GM19035 (cell line): ENCODE measurements around the gene FNDC11.
A peak's percentile ranks its signal among the peaks of the same experiment; 100 is the strongest.

Experiments used
- ATAC-seq: cut with Tn5 transposase; IDR thresholded peaks from one replicate; pipeline ENCODE4 v1.9.1; 2021; ENCODE audit not compliant: unreplicated experiment

Gene FNDC11

DNA sequence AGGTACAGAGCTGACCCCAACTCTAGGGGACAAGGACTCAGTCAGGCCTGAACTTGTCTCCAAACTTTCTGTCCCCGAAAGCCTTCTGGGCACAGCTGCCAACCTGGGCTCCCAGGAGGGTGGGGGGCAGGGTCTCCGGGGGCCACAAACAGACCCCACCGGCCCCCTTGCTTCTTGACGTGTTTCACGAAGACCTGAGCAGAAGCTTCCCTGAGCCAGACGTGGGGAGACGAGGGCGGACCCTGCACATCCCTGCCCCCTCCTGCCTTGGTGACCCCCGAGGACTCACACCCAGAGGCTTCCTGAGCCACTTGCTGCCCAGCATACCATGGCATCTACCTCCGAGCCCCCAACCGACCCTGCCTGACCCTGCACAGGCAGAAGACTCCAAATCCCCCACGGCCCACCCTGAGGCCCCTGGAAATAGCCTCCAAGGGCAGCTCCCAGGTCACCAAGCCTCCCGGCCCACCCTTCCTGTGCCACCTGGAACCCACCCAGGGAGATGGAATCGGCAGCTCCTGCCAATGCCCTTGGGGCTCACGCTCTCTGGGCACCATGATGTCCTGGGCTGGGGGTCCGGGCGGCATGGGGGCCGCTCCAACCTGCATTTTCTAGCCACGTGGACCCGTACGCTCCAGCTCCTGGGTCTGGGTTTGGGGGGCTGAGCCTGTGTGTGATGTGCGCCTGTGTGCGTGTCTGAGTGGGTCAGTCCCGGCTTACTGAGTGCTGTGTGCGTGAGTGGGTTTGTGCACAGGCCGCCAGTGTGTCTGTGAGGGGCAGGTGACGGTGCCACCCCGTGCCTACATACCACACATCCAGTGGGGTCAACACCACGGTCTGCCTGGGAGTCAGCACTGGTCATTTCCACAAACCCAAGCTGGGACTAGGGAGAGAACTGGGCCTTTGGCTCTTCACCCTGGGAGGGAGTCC, 14.3 kb upstream of the FNDC11 start:
- no peak for ATAC-seq

DNA sequence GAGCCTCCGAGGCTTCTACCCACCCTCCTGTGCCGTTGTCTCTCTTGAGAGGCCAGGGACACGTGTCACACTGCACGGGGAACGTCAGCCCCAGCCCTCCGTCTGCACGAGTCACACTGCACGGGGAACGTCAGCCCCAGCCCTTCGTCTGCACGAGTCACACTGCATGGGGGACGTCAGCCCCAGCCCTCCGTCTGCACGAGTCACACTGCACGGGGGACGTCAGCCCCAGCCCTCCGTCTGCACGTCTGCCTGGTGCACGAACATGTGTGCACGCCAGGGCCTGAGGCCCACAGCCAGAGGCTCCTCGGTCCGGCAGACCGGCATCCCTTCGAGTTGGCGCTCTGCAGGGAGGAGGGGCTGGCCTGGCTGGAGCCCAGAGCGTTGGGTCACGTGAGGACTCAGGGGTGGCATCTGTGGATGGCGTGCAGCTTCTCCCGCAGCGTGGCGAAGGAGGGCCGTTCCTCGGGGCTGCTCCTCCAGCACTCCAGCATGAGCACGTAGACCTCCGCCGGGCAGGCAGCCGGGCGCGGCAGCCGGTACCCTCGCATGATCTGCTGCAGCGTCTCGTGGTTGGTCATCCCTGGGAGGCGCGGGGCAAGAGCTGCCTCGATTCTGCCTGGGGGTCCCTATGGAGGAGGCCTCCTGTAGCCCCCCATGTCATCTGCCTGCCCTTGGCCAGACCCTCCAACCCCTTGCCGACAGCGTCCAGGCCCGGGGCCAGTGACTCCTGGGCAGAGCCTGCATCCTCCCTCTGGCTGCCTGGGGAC, 13.4 kb upstream of the FNDC11 start:
- no peak for ATAC-seq

DNA sequence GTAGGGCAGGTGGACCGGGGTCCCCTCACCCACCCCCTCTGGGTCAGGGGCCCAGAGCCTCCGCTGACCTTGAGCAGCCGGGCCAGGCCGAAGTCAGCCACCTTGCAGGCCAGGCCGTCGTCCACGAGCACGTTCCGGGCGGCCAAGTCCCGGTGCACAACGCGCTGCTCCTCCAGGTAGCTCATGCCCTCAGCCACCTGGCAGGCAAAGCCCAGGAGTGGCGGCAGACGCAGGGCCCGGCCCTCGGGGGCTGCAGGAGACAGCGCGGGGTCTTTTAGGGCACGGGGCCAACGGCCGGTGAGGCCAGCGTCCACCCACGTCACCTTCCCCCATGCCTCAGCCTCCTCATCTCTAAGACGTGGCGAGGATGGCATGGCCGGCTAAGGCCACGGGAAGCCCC, 12.6 kb upstream of the FNDC11 start:
- ATAC-seq, result no peak

DNA sequence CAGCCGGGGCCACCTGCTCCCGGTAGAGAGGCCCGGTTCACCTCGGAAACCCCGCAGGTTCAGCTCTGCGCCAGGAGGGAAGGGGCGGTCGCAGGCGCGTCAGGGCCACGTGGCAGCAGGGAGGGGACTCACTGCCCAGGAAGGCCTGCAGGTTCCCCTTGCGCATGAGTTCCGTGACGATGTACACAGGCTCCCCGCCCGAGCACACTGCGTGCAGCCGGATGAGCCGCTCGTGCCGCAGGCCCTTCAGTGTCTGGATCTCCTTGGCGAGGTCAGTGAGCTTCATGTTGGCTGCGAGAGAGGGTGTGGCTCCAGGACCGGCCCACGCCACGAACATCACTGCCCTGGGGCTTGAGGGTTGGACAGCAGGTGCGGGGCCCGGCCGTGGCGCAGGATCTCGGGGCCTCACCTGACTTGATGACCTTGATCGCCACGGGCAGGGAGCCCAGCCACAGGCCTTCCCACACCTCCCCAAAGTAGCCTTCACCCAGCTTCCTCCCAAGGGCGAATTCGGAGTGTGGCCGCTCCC, 11.9 kb upstream of the FNDC11 start:
- no peak for ATAC-seq

DNA sequence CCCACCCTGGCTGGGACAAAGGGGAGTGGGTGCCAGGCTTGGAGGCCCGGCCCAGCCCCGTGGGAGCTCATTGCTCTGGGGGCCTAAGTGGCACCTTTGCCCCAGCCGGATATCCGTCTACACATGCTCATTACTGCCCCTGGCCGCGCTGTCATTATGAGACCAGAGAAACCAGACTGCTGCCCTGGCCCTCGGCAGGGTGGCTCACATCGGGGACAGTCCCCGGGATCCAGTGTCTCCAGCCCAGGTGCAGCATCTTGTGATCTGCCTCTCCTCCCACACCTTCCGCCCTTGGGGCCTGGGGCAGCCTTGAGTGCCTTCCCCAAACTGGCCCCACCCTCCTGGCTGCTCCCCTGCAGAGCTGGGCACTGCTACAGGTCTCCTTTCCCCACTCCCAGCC, 11.3 kb upstream of the FNDC11 start:
- no peak for ATAC-seq

DNA sequence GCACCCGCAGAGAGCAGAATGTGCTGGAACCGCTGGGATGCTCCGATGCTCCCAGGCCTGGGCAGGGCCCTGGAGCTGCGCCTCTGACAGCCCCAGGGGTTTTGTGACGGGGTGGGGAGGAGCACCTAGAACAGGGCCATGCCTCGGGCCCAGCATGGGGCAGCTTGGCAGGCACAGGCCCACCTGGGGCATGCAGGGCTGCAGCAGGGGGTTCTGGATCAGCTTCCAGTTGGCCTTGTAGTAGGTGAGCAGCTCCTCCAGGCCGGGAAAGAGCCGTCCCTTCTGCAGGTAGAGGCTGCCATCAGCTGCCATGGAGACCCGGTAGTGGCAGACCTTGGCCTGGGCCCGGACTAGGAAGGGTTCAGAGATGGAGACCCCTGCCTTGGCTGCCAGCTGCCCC, 10.8 kb upstream of the FNDC11 start:
- ATAC-seq, result no peak

DNA sequence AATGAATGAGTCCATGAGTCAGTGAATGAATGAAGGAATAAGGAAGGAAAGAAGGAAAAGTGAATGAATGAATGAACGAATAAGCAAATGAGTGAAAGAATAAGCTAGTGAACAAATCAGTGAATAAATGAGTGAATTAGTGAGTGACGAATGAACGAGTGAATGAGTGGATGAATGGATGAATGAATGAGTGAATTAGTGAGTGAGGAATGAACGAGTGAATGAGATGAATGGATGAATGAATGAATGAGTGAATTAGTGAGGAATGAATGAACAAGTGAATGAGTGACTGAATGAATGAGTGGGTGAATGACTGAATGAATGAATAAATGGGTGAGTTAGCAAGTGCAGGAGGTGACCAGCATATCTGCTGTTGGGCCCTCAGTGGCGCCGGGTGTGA, 10.2 kb upstream of the FNDC11 start:
- no peak for ATAC-seq

DNA sequence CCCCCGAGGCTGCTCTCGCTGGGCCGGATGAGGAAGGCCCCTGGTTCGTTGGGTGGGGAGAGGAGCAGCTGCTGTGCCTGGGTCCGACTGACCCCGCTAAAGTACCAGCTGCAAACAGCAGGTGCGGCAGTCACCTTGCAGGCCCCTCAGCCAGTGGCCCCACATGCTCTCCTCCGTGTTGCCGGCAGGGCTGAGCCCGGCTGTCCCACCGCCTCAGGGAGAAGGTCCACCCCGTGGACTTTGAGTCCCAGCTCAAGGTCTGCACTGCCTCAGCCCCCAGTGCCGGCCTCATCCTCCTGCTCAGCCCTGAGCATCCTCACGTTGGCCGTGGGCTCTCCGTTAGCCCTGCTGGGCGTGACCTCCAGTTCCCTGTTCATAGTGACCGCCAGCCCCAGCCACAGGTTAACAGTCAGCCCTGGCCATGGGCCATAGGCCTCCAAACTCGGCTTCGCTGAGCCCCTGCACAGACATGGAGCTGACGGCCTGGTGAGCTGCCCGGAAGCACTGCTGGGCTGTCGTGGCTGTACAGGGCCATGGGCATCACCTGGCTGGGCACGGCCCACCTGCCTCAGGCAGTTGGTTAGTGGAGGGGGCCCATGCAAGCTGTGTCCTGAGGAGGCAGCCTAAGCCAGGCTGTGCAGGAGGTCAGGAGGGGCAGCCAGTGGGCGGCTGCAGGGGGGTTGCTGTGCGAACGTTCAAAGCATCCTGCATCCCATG, 9.6 kb upstream of the FNDC11 start:
- no peak for ATAC-seq

DNA sequence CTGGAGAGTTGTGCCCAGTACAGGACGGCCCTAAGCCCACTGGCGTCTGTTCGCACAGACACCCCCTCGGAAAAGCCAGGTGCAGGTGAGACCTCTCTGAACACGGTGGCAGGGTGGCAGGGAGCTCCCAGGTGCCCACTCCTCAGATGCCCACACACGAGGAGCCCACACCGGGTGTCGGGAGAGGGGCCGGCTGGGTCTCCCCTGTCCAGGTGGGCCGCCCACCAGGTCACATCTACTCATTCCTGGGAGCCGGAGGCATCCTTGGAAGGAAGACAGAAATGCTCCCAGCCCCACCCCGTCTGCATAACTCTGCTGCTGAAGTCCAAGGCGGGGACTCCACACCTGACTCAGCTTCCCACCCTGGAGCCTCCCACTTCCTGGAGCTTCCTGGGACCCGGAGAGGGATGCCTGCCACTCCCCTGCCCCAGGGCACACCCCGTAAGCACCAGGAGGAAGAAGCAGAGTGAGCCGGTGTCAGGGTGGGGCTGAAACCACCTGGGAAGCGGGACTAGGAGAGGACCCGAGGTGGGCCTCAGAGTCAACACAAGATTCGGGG, 8.9 kb upstream of the FNDC11 start:
- ATAC-seq, result no peak

DNA sequence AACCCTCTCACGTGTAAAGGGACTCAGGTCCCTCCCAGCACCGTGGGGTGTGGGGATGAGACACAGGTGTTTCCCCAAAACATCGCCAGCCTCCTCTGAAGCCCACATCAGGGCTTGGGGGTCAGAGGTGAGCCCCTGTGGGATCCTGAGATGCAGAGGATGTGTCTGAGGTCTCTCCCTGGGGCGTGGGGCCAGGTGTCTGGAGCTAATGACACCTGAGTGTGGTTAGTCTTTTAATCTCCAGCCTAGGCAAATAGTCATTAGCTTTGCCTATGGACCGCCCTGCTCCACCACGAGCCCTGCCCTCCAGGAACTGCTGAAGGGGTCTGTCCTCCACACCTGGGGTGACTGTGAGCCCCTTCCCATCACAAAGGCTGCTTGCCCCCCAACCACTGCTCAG, 8.1 kb upstream of the FNDC11 start:
- ATAC-seq, result no peak

DNA sequence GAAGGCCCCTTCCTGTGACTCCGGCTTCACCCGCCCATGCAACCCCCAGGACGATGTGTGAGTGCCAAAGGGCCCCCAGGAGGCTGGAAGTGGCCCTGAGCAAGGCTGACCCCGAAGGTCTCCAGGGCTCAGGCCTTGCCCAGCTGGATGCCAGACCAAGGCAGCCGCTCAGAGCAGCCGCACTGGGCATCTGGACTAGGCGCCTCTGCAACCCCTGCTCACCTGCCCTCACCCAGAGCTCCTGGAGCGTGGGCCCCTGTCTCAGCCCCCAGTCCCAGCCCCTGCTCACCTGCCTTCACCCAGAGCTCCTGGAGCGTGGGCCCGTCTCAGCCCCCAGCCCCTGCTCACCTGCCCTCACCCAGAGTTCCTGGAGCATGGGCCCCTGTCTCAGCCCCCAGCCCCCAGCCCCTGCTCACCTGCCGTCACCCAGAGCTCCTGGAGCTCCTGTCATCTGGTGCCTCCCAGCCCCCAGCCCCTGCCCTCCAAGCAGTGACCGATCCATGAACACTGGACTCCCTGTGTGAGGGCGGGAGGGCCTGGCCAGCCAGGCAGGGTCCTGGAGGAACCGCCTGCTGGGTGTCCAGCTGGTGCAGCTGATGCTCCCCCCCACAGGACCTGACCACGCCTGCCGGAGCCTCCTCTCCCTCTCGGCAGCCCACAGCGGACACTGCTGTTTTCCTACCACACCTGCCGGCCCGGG, 7.6 kb upstream of the FNDC11 start:
- no peak for ATAC-seq

DNA sequence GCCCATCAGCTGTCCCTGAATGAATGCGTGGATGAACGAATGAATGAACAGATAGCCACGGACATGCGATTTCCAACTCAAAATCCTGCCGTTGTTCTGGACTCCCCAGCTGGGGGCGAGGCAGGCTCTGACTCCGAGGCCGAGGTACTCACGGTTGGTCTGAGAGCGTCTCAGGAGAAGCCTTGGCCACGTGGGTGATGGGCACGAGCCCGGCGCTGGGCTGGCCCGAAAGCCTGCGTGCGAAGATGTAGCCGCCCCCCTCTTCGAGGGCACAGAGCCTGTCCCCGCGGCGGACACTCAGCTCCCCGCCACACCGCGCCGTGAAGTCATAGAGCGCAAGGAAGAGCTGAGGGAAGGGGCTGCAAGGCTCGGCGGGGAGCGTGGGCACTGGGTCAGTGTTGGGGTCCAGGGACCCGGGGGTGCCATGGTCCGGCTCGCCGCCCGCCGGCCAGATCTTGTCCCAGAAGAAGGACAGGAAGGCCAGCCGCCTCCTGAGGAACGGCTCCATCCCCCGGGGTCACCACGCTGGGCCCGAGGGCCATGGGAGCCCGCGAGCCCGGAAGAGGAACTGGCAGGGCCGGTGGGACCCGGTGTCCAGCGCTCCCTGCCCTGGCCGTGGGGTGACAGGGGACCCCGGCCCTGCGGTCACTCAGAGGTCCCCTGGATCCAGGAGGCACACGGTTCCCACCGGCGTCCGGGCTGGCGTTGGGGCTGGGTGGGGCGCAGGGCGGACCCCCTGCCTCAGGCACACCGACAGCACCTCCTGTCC, 6.8 kb upstream of the FNDC11 start:
- no peak for ATAC-seq

DNA sequence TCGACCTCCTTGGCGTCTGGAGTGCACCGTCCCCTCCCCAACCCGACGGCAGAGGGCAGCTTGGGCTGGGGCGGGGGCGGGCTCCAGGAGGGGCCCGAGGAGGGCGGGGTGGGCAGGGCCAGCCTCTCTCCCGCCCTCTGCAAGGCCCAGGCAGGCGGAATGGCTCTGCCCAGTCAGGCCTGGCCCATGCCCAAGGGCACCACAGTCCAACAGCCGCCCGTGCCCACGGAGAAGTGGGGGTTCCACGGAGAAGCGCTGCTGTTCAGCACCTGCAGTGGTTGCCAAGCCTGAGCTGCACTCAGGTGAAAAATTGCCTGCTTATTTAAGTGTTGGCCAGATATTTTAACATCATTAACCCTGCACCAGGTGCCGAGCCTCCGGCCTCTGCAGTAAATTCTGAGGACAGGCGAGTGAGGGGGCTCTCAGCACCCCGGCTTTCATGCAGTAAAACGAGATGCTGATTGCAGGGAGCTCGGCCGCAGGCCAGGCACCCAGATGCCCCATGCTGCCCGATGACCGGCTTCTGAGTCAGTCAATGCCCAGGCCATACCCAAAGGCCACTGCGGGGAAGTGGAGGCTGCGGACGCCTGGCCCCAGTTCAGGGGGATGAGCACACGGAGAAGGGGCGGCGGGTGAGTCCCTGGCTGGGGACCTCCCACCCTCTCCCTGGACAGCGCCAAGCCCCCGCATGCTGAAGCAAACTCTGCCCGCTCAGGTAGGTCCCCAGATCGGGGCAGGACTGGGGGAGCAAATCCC, 6.1 kb upstream of the FNDC11 start, which contains the start of gene SRMS:
TSS of gene SRMS (minus strand) at position 25 of the 756 bp plus-strand sequence. CDS start 286 bp downstream, outside the sequence.
- ATAC-seq, result no peak

DNA sequence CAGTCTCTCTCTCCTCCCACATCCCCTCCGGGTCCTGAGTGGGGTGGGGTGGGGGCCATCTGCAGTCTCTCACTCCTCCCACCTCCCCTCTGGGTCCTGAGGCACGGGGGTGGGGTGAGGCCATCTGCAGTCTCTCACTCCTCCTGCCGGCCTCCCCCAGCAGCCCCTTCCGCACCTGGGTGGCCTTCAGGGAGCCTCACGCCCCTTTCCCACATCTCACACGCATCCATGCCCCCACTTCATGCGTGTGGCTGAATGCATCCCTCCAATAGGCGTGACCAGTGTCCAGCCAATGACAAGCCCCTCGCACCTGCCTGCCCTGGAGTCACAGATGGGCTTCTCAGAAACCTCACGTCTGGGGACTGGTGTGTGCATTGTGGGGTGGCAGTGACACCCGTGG, 5.4 kb upstream of the FNDC11 start:
- ATAC-seq, result no peak

DNA sequence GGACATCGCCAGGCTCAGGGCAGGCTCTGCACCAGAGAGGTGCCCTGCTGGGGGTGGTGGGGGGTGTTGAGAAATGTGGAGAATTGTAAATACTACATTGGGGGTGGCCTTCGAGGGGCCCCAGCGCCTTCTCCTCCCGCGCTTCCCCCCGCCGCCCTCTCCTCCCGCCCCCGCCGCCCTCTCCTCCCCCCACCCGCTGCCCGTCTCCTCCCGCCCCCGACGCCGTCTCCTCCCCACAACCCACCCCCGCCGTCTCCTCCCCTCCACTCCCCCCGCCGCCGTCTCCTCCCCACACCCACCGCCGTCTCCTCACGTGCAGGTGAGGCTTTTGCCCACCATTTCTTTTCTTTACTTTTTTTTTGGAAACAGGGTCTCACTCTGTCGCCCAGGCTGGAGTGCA, 4.9 kb upstream of the FNDC11 start:
- ATAC-seq, result no peak

DNA sequence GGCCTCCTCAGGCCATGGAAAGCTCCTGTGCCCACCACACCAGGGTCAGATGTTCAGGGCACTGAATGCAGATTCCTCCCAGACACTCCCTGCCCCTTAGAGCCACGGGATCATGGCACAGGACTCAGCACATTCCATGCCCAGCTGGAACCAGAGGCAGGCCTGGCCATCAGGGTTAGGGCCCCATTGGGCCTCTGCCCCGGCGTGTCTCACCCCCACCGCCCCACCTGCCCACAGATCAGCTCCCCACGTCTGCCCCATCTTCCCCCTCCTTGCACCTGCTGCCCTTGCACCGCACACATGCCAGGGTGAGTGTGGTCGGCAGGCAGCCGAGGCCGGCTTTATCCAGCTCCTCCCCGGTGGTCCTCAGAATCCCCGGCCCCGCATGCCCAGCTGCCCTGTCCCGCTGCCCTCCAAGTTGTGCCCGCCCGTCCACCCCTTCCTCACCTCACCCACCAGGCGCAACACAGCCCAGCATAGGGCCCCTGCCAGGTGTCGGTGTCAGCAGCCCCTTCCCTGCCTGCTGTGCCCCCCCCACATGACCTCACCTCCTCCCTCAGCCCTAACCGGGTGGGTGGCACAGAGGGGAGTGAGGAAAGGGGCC, 4.2 kb upstream of the FNDC11 start:
- ATAC-seq, result no peak

DNA sequence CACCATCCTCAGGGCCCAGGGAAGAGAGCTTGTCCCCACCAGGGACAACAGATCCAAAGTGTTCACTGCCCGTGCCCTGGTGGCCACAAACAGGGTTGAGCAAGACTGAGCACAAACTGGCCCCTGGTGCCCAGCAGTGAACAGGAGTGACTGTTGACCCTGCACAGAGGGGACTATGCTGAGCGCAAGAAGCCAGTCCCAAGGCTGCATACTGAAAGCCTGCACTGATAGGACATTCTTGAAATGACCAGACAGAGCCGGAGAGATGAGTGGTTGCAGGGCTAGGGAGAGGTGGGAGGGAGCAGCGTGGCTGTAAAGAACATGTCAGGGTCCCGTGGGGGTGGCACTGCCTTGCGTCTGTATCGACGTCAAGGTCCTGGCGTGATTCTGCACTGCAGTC, 2.9 kb upstream of the FNDC11 start:
- no peak for ATAC-seq

DNA sequence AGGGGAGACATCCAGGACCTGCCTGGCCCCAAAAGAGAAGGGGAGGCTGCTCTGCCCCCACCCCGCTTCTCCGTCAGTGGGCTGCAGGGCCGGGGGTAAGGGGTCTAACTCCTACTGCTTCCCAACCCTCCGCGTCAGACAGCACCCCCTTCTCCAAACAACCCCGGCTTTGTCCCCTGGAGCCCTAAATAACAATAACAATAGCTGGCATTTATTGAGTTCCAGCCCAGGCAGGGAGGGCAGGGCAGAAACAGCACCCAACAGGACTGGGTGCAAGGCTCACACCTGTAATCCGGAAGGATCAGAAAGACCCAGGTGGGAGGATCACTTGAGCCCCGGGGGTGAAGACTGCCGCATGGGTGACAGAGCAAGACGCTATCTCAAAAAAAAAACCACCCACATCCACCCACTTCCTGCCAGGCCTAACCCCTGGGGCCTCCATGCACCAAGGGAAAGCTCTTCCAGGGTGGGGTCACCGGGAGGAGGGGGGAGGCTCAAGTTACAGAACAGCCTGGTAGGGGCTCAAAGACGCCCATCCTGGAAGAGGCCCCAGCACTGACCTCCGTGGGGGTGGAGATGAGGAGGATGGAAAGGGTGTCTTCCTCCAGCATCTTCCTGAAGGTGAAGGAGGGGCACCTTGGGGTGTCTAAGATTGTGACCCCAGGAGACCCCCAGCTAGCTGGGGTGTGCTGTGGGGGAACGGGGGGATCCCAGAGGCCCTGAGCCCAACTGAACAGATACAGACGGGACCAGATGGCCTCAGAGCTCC, 1.3 kb upstream of the FNDC11 start:
- peak; percentile 23 for ATAC-seq
